Measurements from ENCODE around the gene TCTN2.

DNA sequence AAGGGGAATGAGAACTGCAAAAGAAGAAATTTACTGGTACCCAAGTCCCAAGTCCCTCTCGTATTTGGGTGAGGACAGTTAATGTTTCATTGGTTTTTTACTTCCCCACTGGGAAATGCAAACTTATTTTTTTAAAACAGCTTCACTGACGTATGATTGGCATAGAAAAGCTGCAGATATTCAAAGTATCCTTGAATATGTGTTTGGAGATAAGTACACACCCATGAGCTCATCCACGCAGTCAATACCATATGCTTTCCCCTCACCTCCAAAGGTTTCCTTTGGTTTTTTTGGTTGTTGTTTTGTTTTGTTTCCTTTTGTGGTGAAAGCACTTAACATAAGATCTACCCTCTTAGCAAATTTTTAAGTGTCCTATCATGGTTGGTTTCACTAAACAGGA is 13.1 kb downstream of the TCTN2 start:
- TF ChIP-seq NFE2L2 (IDR thresholded peaks at IDR 0.05; ENCODE audit: low read depth, low read length) (no peak), POLR2A (IDR thresholded peaks at IDR 0.05; ENCODE audit: low read depth, low read length) (no peak), RCOR1 (IDR thresholded peaks at IDR 0.05; ENCODE audit: insufficient replicate concordance, low read length) (no peak), MXI1 (IDR thresholded peaks at IDR 0.05; ENCODE audit: borderline replicate concordance, low read depth, low read length) (no peak), SMC3 (IDR thresholded peaks at IDR 0.05; ENCODE audit: low read depth, low read length) (no peak), CTCF (conservative IDR thresholded peaks at IDR 0.05; ENCODE audit: low read depth, low read length) (no peak), RAD21 (IDR thresholded peaks at IDR 0.05; ENCODE audit: low read length) (no peak), RFX5 (IDR thresholded peaks at IDR 0.05; ENCODE audit: low read depth, low read length) (no peak), CHD1 (IDR thresholded peaks at IDR 0.05; ENCODE audit: low read depth, low read length) (no peak), USF2 (IDR thresholded peaks at IDR 0.05; ENCODE audit: low read depth, low read length) (no peak), CEBPB (IDR thresholded peaks at IDR 0.05; ENCODE audit: low read depth, low read length) (no peak)
- TF ChIP-seq, protein P1, sequence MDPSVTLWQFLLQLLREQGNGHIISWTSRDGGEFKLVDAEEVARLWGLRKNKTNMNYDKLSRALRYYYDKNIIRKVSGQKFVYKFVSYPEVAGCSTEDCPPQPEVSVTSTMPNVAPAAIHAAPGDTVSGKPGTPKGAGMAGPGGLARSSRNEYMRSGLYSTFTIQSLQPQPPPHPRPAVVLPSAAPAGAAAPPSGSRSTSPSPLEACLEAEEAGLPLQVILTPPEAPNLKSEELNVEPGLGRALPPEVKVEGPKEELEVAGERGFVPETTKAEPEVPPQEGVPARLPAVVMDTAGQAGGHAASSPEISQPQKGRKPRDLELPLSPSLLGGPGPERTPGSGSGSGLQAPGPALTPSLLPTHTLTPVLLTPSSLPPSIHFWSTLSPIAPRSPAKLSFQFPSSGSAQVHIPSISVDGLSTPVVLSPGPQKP (IDR thresholded peaks at IDR 0.05; ENCODE audit: borderline replicate concordance, low read depth, low read length) = no peak

All from IMR-90 (cell line).